PC-3 (cell line): ENCODE data around the gene ZNF490.

ENCODE experiments used
- CTCF ChIP-seq: fragments of 300-600 bp; sonication (generic); conservative IDR thresholded peaks from 2 replicates; pipeline ENCODE4 v1.5.1; 2017; ENCODE audit warnings: antibody characterized with exemption, low read depth, mild to moderate bottlenecking, low read length
- EZH2phosphoT487 ChIP-seq: fragments of 300-600 bp; sonication (generic); IDR thresholded peaks from 2 replicates; pipeline ENCODE4 v1.6.1; 2018; ENCODE audit warnings: mild to moderate bottlenecking, antibody characterized with exemption, low read length, borderline replicate concordance

GRCh38 chr19:12647047-12647446 lies 36.4 kb upstream of the ZNF490 start:
- TF ChIP-seq CTCF (no peak), EZH2phosphoT487 (no peak)
